Kidney (tissue), 14 donors: ENCODE data around the gene CAMK1D. TPM values are rescaled to one million over a fixed set of nuclear protein-coding genes. Genes with fewer than 3 reads are reported as not detected.

ENCODE experiments used
- DNase-seq, 5 donors: peaks; one replicate each; pipeline ENCODE4 v3.0.0-alpha.2; 2013 to 2020
- FAIRE-seq: peaks from 2 replicates; lab custom pipeline; 2012; peaks lifted over from hg19 to GRCh38; lab: Jason Lieb, UNC
- H3K27ac ChIP-seq, 2 donors: one replicate each; pipeline ENCODE4 v1.7.0; 2013; ENCODE audit warnings: low read depth in 2 of 2, low read length in 2 of 2, inconsistent platforms in 1 of 2
- H3K27me3 ChIP-seq: one replicate; pipeline ENCODE4 v1.7.1; 2013; ENCODE audit warnings: low read length, inconsistent platforms; ENCODE audit not compliant: control insufficient read depth, insufficient read depth
- H3K36me3 ChIP-seq, 3 donors: one replicate each; pipeline versions ENCODE4 v1.7.0 to v1.7.1; 2013; ENCODE audit warnings: low read length in 3 of 3, control low read depth in 1 of 3, inconsistent platforms in 1 of 3; ENCODE audit not compliant: insufficient read depth in 3 of 3, control insufficient read depth in 2 of 3
- H3K4me1 ChIP-seq, 3 donors: one replicate each; pipeline versions ENCODE4 v1.7.0 to v1.7.1; 2013; ENCODE audit warnings: low read length in 3 of 3, inconsistent platforms in 1 of 3, low read depth in 1 of 3; ENCODE audit not compliant: control insufficient read depth in 2 of 3, insufficient read depth in 2 of 3
- H3K4me3 ChIP-seq, 3 donors: one replicate each; pipeline versions ENCODE4 v1.7.0 to v1.8.1; 2013; ENCODE audit warnings: low read length in 3 of 3, control low read depth in 1 of 3, inconsistent platforms in 1 of 3
- H3K9ac ChIP-seq, 3 donors: one replicate each; pipeline versions ENCODE4 v1.7.0 to v1.7.1; 2013; ENCODE audit warnings: low read length in 3 of 3, control low read depth in 1 of 3, inconsistent platforms in 1 of 3
- H3K9me3 ChIP-seq, 3 donors: one replicate each; pipeline versions ENCODE4 v1.7.0 to v1.7.1; 2013; ENCODE audit warnings: low read length in 3 of 3, control low read depth in 1 of 3, inconsistent platforms in 1 of 3; ENCODE audit not compliant: control insufficient read depth in 2 of 3, insufficient read depth in 1 of 3
- CTCF ChIP-seq: IDR thresholded peaks from 3 replicates; pipeline ENCODE4 v1.5.1; 2012; ENCODE audit warnings: mild to moderate bottlenecking, moderate library complexity, borderline replicate concordance; ENCODE audit not compliant: insufficient read depth; ENCODE audit errors: extremely low read depth
- intact Hi-C: fragments of 100-400 bp; cut with DNase I; formaldehyde crosslinking; loops from one replicate; pipeline ENCODE4 v1.11.1; 2022
- polyA plus RNA-seq: library from polyadenylated mRNA; stranded (reverse); fragments of 350-450 nt; fragmentation: Illumina TruSeq; extraction: RNeasy Lipid Tissue Mini Kit (QIAGEN cat#74804); gene quantifications from one replicate; pipeline ENCODE4 v1.2.3, GENCODE V29; 2014; ENCODE audit warnings: low read depth, low replicate concordance; ENCODE audit not compliant: insufficient read depth
- total RNA-seq: library from RNA; stranded (reverse); fragmentation: NEBNext Ultra II Directional; extraction: Animal tissue kit (Norgen Biotek cat#: 25700); gene quantifications from one replicate; pipeline ENCODE4 v1.2.1, GENCODE V29; 2021
- donor health status: control.
- donor health status: control.
- donor health status: control.
- donor health status: control.
- donor health status: control.
- donor health status: DM: yes; HTN: yes; CAD: no.
- donor health status: Normal renal cell carcinoma (clear cell type).

Gene CAMK1D
- total and polyA plus RNA-seq, 2 donors from 2014 or later, result 1.1 to 13.7 TPM

GRCh38 chr10:12508165-12508564, 158.8 kb downstream of the CAMK1D start:
- intact Hi-C loops, result no loop called here
- Histone ChIP-seq H3K9me3 (no peaks in the 10 kb centered on the region), H3K9ac (no peak overlapping the region), H3K4me1 (no peaks in the 10 kb centered on the region), H3K4me3 (no peak overlapping the region), H3K27ac (no peak overlapping the region), H3K27me3 (no peaks in the 10 kb centered on the region), H3K36me3 (no peaks in the 10 kb centered on the region)
- FAIRE-seq (no peak), DNase-seq (peak in 1 of 5 donors; percentile 18)
- no peak for TF ChIP-seq CTCF

GRCh38 chr10:12509016-12509793, 159.9 kb downstream of the CAMK1D start:
- Histone ChIP-seq H3K9ac (no peak overlapping the region), H3K4me3 (no peak overlapping the region), H3K4me1 (no peaks in the 10 kb centered on the region), H3K27me3 (no peaks in the 10 kb centered on the region), H3K27ac (no peak overlapping the region), H3K36me3 (no peaks in the 10 kb centered on the region), H3K9me3 (no peaks in the 10 kb centered on the region)
- FAIRE-seq (no peak), DNase-seq (no peak)
- intact Hi-C loops, result no loop called here
- no peak for TF ChIP-seq CTCF

- Histone ChIP-seq H3K9me3 (no peaks in the 10 kb centered on the region), H3K9ac (no peak overlapping the region), H3K4me1 (no peaks in the 10 kb centered on the region), H3K36me3 (no peaks in the 10 kb centered on the region), H3K4me3 (no peak overlapping the region), H3K27me3 (no peaks in the 10 kb centered on the region), H3K27ac (no peak overlapping the region)
- FAIRE-seq (no peak), DNase-seq (no peak)
- no peak for TF ChIP-seq CTCF
- intact Hi-C loops, result no loop called here
These were observed 160.4 kb downstream of the CAMK1D start for GRCh38 chr10:12509794-12510100.
